ENCODE measurements around the gene C4orf36. TPM values are rescaled to one million over a fixed set of nuclear protein-coding genes. Genes with fewer than 3 reads are reported as not detected.

C4orf36 gene
- total RNA-seq, 4 donors from 2014 or later = 0.83 to 2.4 (median 1.4) TPM; not detected in 1

DNA sequence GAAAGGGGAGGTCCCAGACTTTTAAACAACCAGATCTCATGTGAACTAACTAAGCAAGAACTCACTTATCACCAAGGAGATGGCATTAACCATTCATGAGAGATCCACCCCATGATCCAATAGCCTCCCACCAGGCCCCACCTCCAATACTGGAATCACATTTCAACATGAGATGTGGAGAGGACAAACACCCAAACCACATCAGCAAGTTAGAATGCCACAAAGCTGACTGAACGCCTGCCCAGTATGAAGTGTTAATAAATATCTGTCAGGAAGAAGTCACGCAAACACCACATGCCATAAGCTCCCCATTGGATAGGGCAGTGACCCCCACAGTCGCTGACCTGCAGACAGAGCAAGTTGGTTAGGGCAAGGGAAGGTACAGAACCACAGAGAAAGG is 57.3 kb downstream of the C4orf36 start:
- Histone ChIP-seq H3K4me3 (no peak overlapping the region), H3K4me1 (peaks cover 36% of the 10 kb centered on the region), H3K27me3 (no peaks in the 10 kb centered on the region), H3K9me3 (no peaks in the 10 kb centered on the region), H3K27ac (no peak overlapping the region), H3K36me3 (peaks cover 6% of the 10 kb centered on the region)
- DNase-seq (ENCODE audit: low spot score in 2 of 2) = no peak
- 94% methylated on average over 3 of the region's 3 CpGs for WGBS
- TF ChIP-seq, protein P1, sequence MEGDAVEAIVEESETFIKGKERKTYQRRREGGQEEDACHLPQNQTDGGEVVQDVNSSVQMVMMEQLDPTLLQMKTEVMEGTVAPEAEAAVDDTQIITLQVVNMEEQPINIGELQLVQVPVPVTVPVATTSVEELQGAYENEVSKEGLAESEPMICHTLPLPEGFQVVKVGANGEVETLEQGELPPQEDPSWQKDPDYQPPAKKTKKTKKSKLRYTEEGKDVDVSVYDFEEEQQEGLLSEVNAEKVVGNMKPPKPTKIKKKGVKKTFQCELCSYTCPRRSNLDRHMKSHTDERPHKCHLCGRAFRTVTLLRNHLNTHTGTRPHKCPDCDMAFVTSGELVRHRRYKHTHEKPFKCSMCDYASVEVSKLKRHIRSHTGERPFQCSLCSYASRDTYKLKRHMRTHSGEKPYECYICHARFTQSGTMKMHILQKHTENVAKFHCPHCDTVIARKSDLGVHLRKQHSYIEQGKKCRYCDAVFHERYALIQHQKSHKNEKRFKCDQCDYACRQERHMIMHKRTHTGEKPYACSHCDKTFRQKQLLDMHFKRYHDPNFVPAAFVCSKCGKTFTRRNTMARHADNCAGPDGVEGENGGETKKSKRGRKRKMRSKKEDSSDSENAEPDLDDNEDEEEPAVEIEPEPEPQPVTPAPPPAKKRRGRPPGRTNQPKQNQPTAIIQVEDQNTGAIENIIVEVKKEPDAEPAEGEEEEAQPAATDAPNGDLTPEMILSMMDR (IDR thresholded peaks at IDR 0.05) = no peak
- TF ChIP-seq EP300 (IDR thresholded peaks at IDR 0.05) = no peak
- TF ChIP-seq POLR2AphosphoS5 (IDR thresholded peaks at IDR 0.05) = no peak
- TF ChIP-seq POLR2A (IDR thresholded peaks at IDR 0.05) = no peak

GRCh38 chr4:86833615-86834014 is 58.6 kb downstream of the C4orf36 start:
- 95% methylated on average over 1 of the region's 1 CpG for WGBS
- Histone ChIP-seq H3K27ac (no peak overlapping the region), H3K4me1 (peaks cover 36% of the 10 kb centered on the region)

DNA sequence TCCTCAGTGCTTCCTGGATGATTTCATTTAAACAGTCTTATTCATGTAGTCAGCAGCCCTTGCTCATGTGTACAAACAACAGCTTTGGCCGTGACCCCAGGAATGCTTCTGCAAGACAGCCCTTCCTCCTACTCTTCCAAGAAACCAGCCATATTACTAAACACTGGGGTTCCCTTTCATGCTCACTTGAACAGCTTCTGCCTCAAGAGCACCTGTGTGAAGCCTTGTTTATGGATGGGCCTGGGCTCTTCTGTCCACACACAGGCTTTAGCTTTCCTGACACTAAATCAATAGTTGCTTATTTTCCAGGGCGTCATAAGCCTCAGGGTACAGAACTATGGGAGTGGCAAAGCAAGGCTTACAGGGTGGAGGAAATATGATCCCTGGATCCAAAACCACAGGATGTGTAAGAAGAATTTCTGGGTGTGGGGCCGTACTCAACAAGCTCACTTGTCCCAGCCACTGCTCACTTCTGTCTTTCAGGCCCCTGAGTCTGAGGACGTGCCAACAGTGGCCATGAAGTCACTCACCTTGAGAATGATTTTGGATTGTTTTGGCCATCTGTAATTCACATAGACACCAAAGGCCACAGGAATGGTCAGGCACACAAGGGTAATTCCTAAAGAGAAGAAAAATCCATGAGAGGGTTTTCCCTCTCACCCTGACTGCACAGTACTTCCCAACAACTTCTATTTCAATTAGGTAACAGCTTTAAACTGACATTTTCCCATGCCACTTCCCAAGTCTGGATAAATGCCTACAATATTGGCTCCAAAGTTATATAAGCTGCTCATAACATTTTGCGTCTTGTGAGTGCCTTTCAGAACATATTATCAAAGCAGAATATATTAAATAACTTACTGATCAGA is 60.7 kb downstream of the C4orf36 start:
- H3K27ac ChIP-seq = peak overlapping the region; percentile 74
- DNase-seq (ENCODE audit: low spot score in 2 of 2) = no peak
- WGBS = 43% methylated on average over 5 of the region's 5 CpGs

More at GRCh38 chr4:86833615-86834014, 58.6 kb downstream of the C4orf36 start:
- Histone ChIP-seq H3K4me3 (no peak overlapping the region), H3K9me3 (no peaks in the 10 kb centered on the region), H3K27me3 (no peaks in the 10 kb centered on the region), H3K36me3 (peaks cover 8% of the 10 kb centered on the region)
- DNase-seq (ENCODE audit: low spot score in 2 of 2) = no peak
- no peak for TF ChIP-seq POLR2A (IDR thresholded peaks at IDR 0.05)
- TF ChIP-seq, protein P1 (IDR thresholded peaks at IDR 0.05) = no peak
- TF ChIP-seq EP300 (IDR thresholded peaks at IDR 0.05) = no peak
- no peak for TF ChIP-seq POLR2AphosphoS5 (IDR thresholded peaks at IDR 0.05)

More for the DNA sequence above, 60.7 kb downstream of the C4orf36 start:
- Histone ChIP-seq H3K9me3 (no peaks in the 10 kb centered on the region), H3K4me1 (peaks cover 21% of the 10 kb centered on the region), H3K36me3 (peaks cover 8% of the 10 kb centered on the region), H3K27me3 (no peaks in the 10 kb centered on the region), H3K4me3 (no peak overlapping the region)
- no peak for TF ChIP-seq POLR2AphosphoS5 (IDR thresholded peaks at IDR 0.05)
- TF ChIP-seq, protein P1 (IDR thresholded peaks at IDR 0.05) = no peak

Other genes starting within 250 kb of the C4orf36 start
- 100 to 1,000 TPM in 2 of 4 donors, 10 to 100 TPM in 2; 60.7 to 113 (median 98.3) TPM for gene SLC10A6, start 43.0 kb downstream of the C4orf36 start, total RNA-seq
- gene AFF1, start 42.6 kb upstream of the C4orf36 start, total RNA-seq = 100 to 1,000 TPM in 2 of 4 donors, 10 to 100 TPM in 2; 67.2 to 175 (median 103) TPM